ENCODE measurements around the gene HES4. TPM values are rescaled to one million over a fixed set of nuclear protein-coding genes. Genes with fewer than 3 reads are reported as not detected.

HES4 gene
- total and polyA plus RNA-seq, 2 of the 13 experiments (the other 11 are each of a cell fraction or from before 2014, with no cell fraction given) = 8.8 to 10.6 TPM

- peak; percentile 79 to 91 for TF ChIP-seq HMGXB4 (CRISPR knock-in tag; IDR thresholded peaks at IDR 0.05; ENCODE audit: borderline replicate concordance in 1 of 2, low read depth in 1 of 2)
- peak; percentile 92; the same call in 1 of the 2 replicates for TF ChIP-seq ZNF276 (CRISPR knock-in tag; IDR thresholded peaks at IDR 0.05; ENCODE audit: low read depth)
Observed at GRCh38 chr1:1000357-1001056, 610 bp upstream of the HES4 start (continued).

GRCh38 chr1:998995-999724, 737 bp downstream of the HES4 start:
- H3K9ac ChIP-seq (ENCODE audit: insufficient read depth, low read depth, low read length) = peak overlapping the region; percentile 84
- intact Hi-C loops (cut with micrococcal nuclease; ENCODE audit: unreplicated experiment) = no loop called here
- FAIRE-seq = no peak
- TF ChIP-seq FOXC1 (CRISPR knock-in tag; IDR thresholded peaks at IDR 0.05; ENCODE audit: borderline replicate concordance) (peak; percentile 44; the same call in 1 of the 2 replicates), ZNF724P (CRISPR knock-in tag; IDR thresholded peaks at IDR 0.05; ENCODE audit: borderline replicate concordance) (peak; percentile 51; the same call in 1 of the 2 replicates), DBP (CRISPR knock-in tag; IDR thresholded peaks at IDR 0.05; ENCODE audit: not compliant biosample characterization) (peak; percentile 36), MTA1 (CRISPR knock-in tag; IDR thresholded peaks at IDR 0.05; ENCODE audit: borderline replicate concordance) (0 out of 2 replicates have a peak, but pooled peaks have one; percentile 20), ZSCAN29 (CRISPR knock-in tag; conservative IDR thresholded peaks at IDR 0.05) (peak; percentile 96), YEATS2 (CRISPR knock-in tag; IDR thresholded peaks at IDR 0.05; ENCODE audit: borderline replicate concordance) (no peak), CSRNP1 (CRISPR knock-in tag; IDR thresholded peaks at IDR 0.05) (0 out of 2 replicates have a peak, but pooled peaks have one; percentile 41), ZFP41 (CRISPR knock-in tag; IDR thresholded peaks at IDR 0.05; ENCODE audit: borderline replicate concordance) (no peak), ZFP82 (CRISPR knock-in tag; IDR thresholded peaks at IDR 0.05; ENCODE audit: borderline replicate concordance) (peak; percentile 14; the same call in 1 of the 2 replicates), HMGA1 (CRISPR knock-in tag; conservative IDR thresholded peaks at IDR 0.05) (no peak)

More at GRCh38 chr1:998995-999724, 737 bp downstream of the HES4 start:
- ChIA-PET POLR2A (interaction anchor here (1.0 to 3.2 kb wide), 5 partner anchors 7 to 20 kb away, joined by 3 to 13 read pairs (median 6); partner anchors contain the start of genes ISG15 and PERM1), CTCF (ENCODE audit: low intra/inter-chr PET ratio, low total read pairs) (no interaction called here)
- Histone ChIP-seq H3K4me1 (ENCODE audit: insufficient read depth, low read length) (peaks cover 57% of the 10 kb centered on the region), H3K4me3 (replicated peaks in 1 of 3; ENCODE audit: insufficient read depth in 1 of 3, low read depth in 2 of 3, low read length in 3 of 3) (peak overlapping the region; percentile 63 to 78 (median 78)), H3K9me3 (ENCODE audit: low read length) (no peaks in the 10 kb centered on the region), H3K27ac (ENCODE audit: extremely low read length, insufficient read depth, low read length) (peak overlapping the region; percentile 97), H3K79me2 (ENCODE audit: insufficient read depth, low read length) (peaks cover 12% of the 10 kb centered on the region), H3K4me2 (ENCODE audit: low read depth, low read length) (peak overlapping the region; percentile 92), H2AFZ (ENCODE audit: low read length) (no peak overlapping the region), H3K27me3 (ENCODE audit: control insufficient read depth in 1 of 2, insufficient read depth in 2 of 2, low read length in 2 of 2) (no peaks in the 10 kb centered on the region), H4K20me1 (ENCODE audit: insufficient read depth, low read length) (peaks cover 4% of the 10 kb centered on the region; the same call in 1 of the 2 replicates), H3K36me3 (replicated peaks in 1 of 2; ENCODE audit: control insufficient read depth in 1 of 2, insufficient read depth in 2 of 2, low read length in 2 of 2) (no peaks in the 10 kb centered on the region)
- DNase-seq (ENCODE audit: low spot score) (no peak), ATAC-seq (peak; percentile 7)
- WGBS (ENCODE audit: low lambda C conversion rate) = no CpG with 5 or more reads among the region's 86 CpGs
- in situ Hi-C loops (cut with HindIII; ENCODE audit: extremely low pct_ligation_motif_present, low pct_unique_long_range_greater_than_20kb) = no loop called here
- BruUV-seq (replicated peaks) = TSS peak; percentile 75

Measured in HepG2 (cell line).